ENCODE results near the gene SMO. TPM values are rescaled to one million over a fixed set of nuclear protein-coding genes. Genes with fewer than 3 reads are reported as not detected.

SMO gene
- total RNA-seq = 10 to 100 TPM in 1 of 2 donors, 1 to 10 TPM in 1; 8.7 to 16.4 TPM

DNA sequence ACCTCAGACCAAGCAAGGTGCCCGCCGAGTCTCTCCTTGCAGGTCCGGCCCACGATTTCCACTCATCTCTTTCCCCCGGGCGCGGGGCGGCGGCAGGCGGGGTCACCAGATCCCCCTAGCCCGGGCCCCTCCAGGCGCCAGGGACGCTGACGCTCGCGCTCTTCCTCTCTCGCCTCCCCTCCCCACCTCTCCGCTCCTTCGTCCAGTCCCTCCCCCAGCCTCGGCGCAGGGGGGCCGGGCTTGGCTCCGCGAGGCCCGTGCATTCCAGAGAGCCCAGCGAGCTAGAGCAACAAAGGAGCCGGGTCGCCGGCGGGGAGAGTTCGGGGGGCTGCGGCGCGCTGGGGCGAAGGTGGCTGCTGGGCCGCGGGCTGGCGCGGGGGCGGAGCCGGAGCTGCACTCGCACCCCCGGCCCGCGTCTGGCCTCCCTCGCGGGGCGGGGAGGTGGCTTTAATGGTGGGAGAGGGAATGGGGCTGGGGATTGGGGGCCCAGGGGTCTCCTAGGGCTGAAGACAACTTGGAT lies at the start of gene SMO:
Gene SMO (plus strand): TSS at position 262 of the 520 bp plus-strand sequence. CDS start 519 bp downstream, outside the sequence.
- ATAC-seq (ENCODE audit: insufficient number of reproducible peaks, low FRiP score, low read depth) (no peak), DNase-seq (ENCODE audit: low spot score) (no peak)
- Histone ChIP-seq H3K27ac (peak within 1 kb of the TSS in 1 of 2 donors; percentile 13), H3K4me1 (ENCODE audit: control insufficient read depth in 1 of 2, low read depth in 2 of 2) (peaks cover 5 to 16% of the 10 kb centered on the region in 2 donors), H3K36me3 (no peaks in the 10 kb centered on the region), H3K4me3 (peak within 1 kb of the TSS; percentile 96), H3K9me3 (no peaks in the 10 kb centered on the region), H3K27me3 (replicated peaks; ENCODE audit: insufficient read depth) (no peaks in the 10 kb centered on the region)
- TF ChIP-seq, protein P1, sequence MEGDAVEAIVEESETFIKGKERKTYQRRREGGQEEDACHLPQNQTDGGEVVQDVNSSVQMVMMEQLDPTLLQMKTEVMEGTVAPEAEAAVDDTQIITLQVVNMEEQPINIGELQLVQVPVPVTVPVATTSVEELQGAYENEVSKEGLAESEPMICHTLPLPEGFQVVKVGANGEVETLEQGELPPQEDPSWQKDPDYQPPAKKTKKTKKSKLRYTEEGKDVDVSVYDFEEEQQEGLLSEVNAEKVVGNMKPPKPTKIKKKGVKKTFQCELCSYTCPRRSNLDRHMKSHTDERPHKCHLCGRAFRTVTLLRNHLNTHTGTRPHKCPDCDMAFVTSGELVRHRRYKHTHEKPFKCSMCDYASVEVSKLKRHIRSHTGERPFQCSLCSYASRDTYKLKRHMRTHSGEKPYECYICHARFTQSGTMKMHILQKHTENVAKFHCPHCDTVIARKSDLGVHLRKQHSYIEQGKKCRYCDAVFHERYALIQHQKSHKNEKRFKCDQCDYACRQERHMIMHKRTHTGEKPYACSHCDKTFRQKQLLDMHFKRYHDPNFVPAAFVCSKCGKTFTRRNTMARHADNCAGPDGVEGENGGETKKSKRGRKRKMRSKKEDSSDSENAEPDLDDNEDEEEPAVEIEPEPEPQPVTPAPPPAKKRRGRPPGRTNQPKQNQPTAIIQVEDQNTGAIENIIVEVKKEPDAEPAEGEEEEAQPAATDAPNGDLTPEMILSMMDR (IDR thresholded peaks at IDR 0.05) = no peak

DNA sequence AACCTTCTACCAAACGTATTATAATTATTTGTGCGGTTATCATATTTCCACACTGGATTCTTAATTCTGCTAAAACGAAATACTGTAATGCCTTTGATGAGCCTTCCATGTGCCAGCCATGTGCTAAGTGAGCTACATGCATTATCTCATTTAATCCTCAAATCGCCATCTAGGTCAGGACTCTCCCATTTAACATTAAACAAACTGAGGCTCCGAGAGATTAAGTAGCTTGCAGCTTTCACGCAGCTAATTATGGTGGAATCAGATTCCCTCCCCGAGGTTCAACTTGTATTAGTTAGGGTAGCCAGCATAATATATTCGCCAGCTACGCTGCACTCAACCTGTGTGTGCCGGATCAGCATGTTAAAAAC lies 44.7 kb upstream of the SMO start:
- DNase-seq (ENCODE audit: low spot score) (no peak), ATAC-seq (ENCODE audit: insufficient number of reproducible peaks, low FRiP score, low read depth) (no peak)
- Histone ChIP-seq H3K4me1 (ENCODE audit: control insufficient read depth in 1 of 2, low read depth in 2 of 2) (peaks cover 4 to 11% of the 10 kb centered on the region in 2 donors), H3K27me3 (replicated peaks; ENCODE audit: insufficient read depth) (peaks cover 6% of the 10 kb centered on the region), H3K9me3 (no peaks in the 10 kb centered on the region), H3K4me3 (no peak overlapping the region), H3K27ac (no peak overlapping the region), H3K36me3 (no peaks in the 10 kb centered on the region)
- TF ChIP-seq, protein P1 (IDR thresholded peaks at IDR 0.05) = no peak

DNA sequence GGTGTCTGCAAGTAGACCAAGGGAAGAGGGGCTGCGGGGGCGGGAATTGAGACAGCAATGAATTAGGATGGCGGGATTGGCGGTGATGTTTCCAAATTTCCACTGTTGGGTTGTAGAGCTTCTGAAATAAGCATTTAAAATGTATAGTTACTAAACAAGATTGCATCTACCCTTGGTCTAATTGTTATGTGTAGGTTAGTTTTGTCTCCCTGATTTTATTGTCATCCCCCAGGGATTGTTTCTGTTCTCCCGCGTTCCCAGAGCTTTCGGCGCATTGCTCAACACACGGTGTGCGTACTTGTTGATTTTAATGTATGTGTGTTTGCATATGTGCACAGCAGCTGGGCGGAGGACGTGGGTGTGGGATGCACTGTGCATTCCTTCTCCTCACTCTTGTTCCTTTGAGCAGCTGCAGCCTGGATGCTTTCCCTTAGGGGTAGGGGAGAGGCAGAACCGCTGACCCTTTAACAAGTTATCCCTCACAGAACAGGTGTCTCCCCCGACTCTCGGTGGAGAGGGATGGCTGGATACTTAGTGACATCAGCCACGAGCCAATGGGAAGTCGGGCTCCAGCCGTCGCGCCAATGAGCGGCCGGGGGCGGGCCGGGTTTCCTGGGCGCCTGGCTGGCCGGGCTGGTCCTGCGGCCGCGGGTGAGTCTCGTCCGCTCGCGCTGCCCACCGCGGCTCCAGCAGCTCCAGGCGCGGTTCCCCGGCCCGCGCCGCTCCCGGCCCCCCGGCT lies 44.2 kb upstream of the SMO start, which contains the start of gene TSPAN33:
Gene TSPAN33 (plus strand): TSS at position 613 of the 739 bp plus-strand sequence. CDS start 274 bp downstream, outside the sequence.
- Histone ChIP-seq H3K27ac (no peak within 1 kb of the TSS), H3K27me3 (replicated peaks; ENCODE audit: insufficient read depth) (peaks cover 6% of the 10 kb centered on the region), H3K9me3 (no peaks in the 10 kb centered on the region), H3K4me1 (ENCODE audit: control insufficient read depth in 1 of 2, low read depth in 2 of 2) (peaks cover 4 to 11% of the 10 kb centered on the region in 2 donors), H3K4me3 (peak within 1 kb of the TSS; percentile 76), H3K36me3 (no peaks in the 10 kb centered on the region)
- TF ChIP-seq, protein P1 (IDR thresholded peaks at IDR 0.05) = no peak
- ATAC-seq (ENCODE audit: insufficient number of reproducible peaks, low FRiP score, low read depth) = peak; percentile 56
- no peak for DNase-seq (ENCODE audit: low spot score)

DNA sequence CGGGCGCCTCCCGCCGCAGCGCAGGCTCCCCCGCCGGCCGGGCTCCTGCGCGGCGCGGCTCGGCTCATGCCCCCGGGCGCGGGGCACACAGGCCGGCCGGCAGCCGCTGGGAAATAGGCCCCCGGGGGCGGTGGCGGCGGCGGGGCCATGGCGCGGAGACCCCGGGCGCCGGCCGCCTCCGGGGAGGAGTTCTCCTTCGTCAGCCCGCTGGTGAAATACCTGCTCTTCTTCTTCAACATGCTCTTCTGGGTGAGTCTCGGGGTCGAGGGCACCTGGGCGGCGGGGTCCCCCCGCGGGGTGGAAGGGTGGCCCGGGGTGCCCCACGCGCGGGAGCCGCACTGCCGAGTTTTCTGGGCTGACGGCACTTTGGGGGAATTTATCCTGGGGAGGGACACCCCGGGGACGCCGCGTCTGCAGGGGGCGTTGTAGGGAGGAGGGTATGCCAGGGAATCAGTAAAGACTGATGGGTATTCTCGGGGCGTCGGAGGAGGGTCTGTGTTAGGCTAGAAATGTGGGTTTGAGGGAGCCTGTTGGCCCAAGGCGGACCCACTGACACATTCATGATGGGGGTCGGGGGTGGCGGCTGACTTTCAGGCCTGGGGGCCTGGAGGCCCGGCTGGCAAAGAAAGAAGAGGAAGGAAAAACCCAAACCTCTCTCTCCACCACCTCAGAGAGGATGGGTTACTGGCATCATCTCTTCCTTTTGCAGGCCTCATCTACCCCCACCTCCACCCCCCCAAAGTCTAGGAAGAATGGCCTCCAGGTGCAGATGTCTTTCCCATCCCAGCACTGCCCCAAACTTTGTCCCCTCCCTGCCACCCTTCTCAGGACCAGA lies 43.4 kb upstream of the SMO start:
- H3K27ac ChIP-seq = no peak overlapping the region
- TF ChIP-seq, protein P1 (IDR thresholded peaks at IDR 0.05) = no peak
- ATAC-seq (ENCODE audit: insufficient number of reproducible peaks, low FRiP score, low read depth) = no peak

More for the DNA sequence above, 43.4 kb upstream of the SMO start:
- Histone ChIP-seq H3K4me1 (ENCODE audit: control insufficient read depth in 1 of 2, low read depth in 2 of 2) (peaks cover 4 to 11% of the 10 kb centered on the region in 2 donors), H3K27me3 (replicated peaks; ENCODE audit: insufficient read depth) (peaks cover 6% of the 10 kb centered on the region), H3K36me3 (no peaks in the 10 kb centered on the region), H3K4me3 (peak overlapping the region; percentile 76), H3K9me3 (no peaks in the 10 kb centered on the region)
- no peak for DNase-seq (ENCODE audit: low spot score)

All from thoracic aorta (tissue), 2 donors.